Tibial nerve (tissue), 4 donors: ENCODE measurements around the gene ITPKB. TPM values are rescaled to one million over a fixed set of nuclear protein-coding genes. Genes with fewer than 3 reads are reported as not detected.
"Not testable (repeated sequence)": the region's sequence is repeated elsewhere in the genome, so short reads cannot be mapped to it uniquely, and the experiment has no call there.

Experiments
- DNase-seq, 2 donors: peaks; one replicate each; pipeline ENCODE4 v3.0.0-alpha.2; 2019; ENCODE audit warnings: low spot score in 2 of 2
- H3K27ac ChIP-seq, 4 donors: fragments of 200-600 bp; sonication (generic) in 3 of 4; one replicate each; pipeline ENCODE4 v1.5.1; 2017 to 2019; ENCODE audit warnings: mild to moderate bottlenecking in 1 of 4
- H3K27me3 ChIP-seq, 2 donors: fragments of 200-600 bp; sonication (generic) in 1 of 2; one replicate each; pipeline versions ENCODE4 v1.5.1 to v1.6.0; 2017 to 2019
- H3K36me3 ChIP-seq, 3 donors: fragments of 200-600 bp; sonication (generic); one replicate each; pipeline ENCODE4 v1.5.1; 2018 to 2019
- H3K4me1 ChIP-seq, 4 donors: fragments of 200-600 bp; sonication (generic) in 3 of 4; one replicate each; pipeline ENCODE4 v1.5.1; 2017 to 2019
- H3K4me3 ChIP-seq, 4 donors: fragments of 200-600 bp; sonication (generic) in 3 of 4; one replicate each; pipeline ENCODE4 v1.5.1; 2017 to 2019; ENCODE audit warnings: mild to moderate bottlenecking in 1 of 4, moderate library complexity in 1 of 4
- H3K9me3 ChIP-seq, 4 donors: fragments of 200-600 bp; sonication (generic) in 3 of 4; one replicate each; pipeline ENCODE4 v1.5.1; 2017 to 2019
- CTCF ChIP-seq, 5 experiments: fragments of 200-600 bp in 3 of 5; fragments of 450-650 bp in 2 of 5; sonication (generic) in 3 of 5; IDR thresholded peaks; one replicate each; pipeline ENCODE4 v1.5.1; 2016 to 2019; ENCODE audit warnings: antibody characterized with exemption in 5 of 5, mild to moderate bottlenecking in 3 of 5, moderate library complexity in 2 of 5
- EP300 ChIP-seq, 2 donors: sonication (generic); formaldehyde crosslinking; IDR thresholded peaks; one replicate each; pipeline ENCODE4 v1.6.1; 2017; ENCODE audit warnings: antibody characterized with exemption in 2 of 2, mild to moderate bottlenecking in 1 of 2
- POLR2A ChIP-seq, 2 donors: fragments of 450-650 bp; IDR thresholded peaks; one replicate each; pipeline ENCODE4 v1.6.1; 2017; ENCODE audit warnings: antibody characterized with exemption in 2 of 2, mild to moderate bottlenecking in 2 of 2, moderate library complexity in 2 of 2
- WGBS, 2 donors: methylation state at CpG; one replicate each; pipeline ENCODE4 v1.1.5; 2018; 5-methylcytosine and 5-hydroxymethylcytosine counted together
- total RNA-seq, 4 donors: library from RNA; depleted of rRNA; stranded (reverse); fragments of >200 nt; gene quantifications; one replicate each; pipeline ENCODE4 v1.1.0, GENCODE V29; 2016

Gene ITPKB
- total RNA-seq, 4 donors from 2014 or later, result 49.2 to 82.0 (median 52.7) TPM

GRCh38 chr1:226603022-226603857, 135.8 kb downstream of the ITPKB start:
- peak; percentile 73 to 85 for DNase-seq
- Histone ChIP-seq H3K4me1 (peaks cover 0 to 56% (median 37%) of the 10 kb centered on the region in 4 donors), H3K9me3 (no peaks in the 10 kb centered on the region), H3K27me3 (no peaks in the 10 kb centered on the region), H3K27ac (peak overlapping the region; percentile 65 to 98 (median 84)), H3K36me3 (no peaks in the 10 kb centered on the region), H3K4me3 (peak overlapping the region in 2 of 4 donors; percentile 24 to 38)
- TF ChIP-seq EP300 (IDR thresholded peaks at IDR 0.05), result no peak
- TF ChIP-seq POLR2A (IDR thresholded peaks at IDR 0.05), result no peak
- no peak for TF ChIP-seq CTCF (IDR thresholded peaks at IDR 0.05)
- 55 to 59% methylated on average over 8 of the region's 8 CpGs for WGBS, 2 donors

- Histone ChIP-seq H3K9me3 (no peaks in the 10 kb centered on the region), H3K27ac (peak overlapping the region; percentile 65 to 98 (median 84)), H3K36me3 (no peaks in the 10 kb centered on the region), H3K4me1 (peaks cover 0 to 56% (median 37%) of the 10 kb centered on the region in 4 donors), H3K27me3 (no peaks in the 10 kb centered on the region), H3K4me3 (peak overlapping the region in 2 of 4 donors; percentile 24 to 38)
- TF ChIP-seq EP300 (IDR thresholded peaks at IDR 0.05) (peak; percentile 85 to 96), POLR2A (IDR thresholded peaks at IDR 0.05) (no peak)
- DNase-seq, result peak; percentile 70 to 73
- WGBS, 2 donors, result 31 to 40% methylated on average over 13 to 17 of the region's 24 CpGs
Measured at GRCh38 chr1:226602186-226603021, 136.7 kb downstream of the ITPKB start.

GRCh38 chr1:226601456-226601855, 137.6 kb downstream of the ITPKB start:
- H3K27ac ChIP-seq, result peak overlapping the region in 2 of 4 donors; percentile 92 to 98
- H3K4me3 ChIP-seq, result no peak overlapping the region
- H3K9me3 ChIP-seq, result no peaks in the 10 kb centered on the region
- H3K27me3 ChIP-seq, result no peaks in the 10 kb centered on the region
- no peak for DNase-seq
- WGBS, 2 donors, result 93 to 96% methylated on average over 9 of the region's 9 CpGs
- H3K36me3 ChIP-seq, result no peaks in the 10 kb centered on the region
- peaks cover 0 to 51% (median 37%) of the 10 kb centered on the region in 4 donors for H3K4me1 ChIP-seq
- no peak for TF ChIP-seq POLR2A (IDR thresholded peaks at IDR 0.05)
- no peak for TF ChIP-seq CTCF (IDR thresholded peaks at IDR 0.05)
- no peak for TF ChIP-seq EP300 (IDR thresholded peaks at IDR 0.05)

GRCh38 chr1:226600254-226600653, 138.8 kb downstream of the ITPKB start:
- Histone ChIP-seq H3K9me3 (no peaks in the 10 kb centered on the region), H3K36me3 (no peaks in the 10 kb centered on the region), H3K4me3 (no peak overlapping the region), H3K4me1 (peaks cover 0 to 39% (median 31%) of the 10 kb centered on the region in 4 donors), H3K27me3 (no peaks in the 10 kb centered on the region), H3K27ac (peak overlapping the region in 2 of 4 donors; percentile 92 to 98)
- WGBS, 2 donors, result 79 to 82% methylated on average over 4 of the region's 4 CpGs
- no peak for DNase-seq
- TF ChIP-seq EP300 (IDR thresholded peaks at IDR 0.05) (no peak), POLR2A (IDR thresholded peaks at IDR 0.05) (no peak), CTCF (IDR thresholded peaks at IDR 0.05) (no peak)

GRCh38 chr1:226599636-226600238, 139.3 kb downstream of the ITPKB start:
- Histone ChIP-seq H3K4me3 (no peak overlapping the region), H3K27me3 (no peaks in the 10 kb centered on the region), H3K36me3 (no peaks in the 10 kb centered on the region), H3K4me1 (peaks cover 0 to 34% (median 26%) of the 10 kb centered on the region in 4 donors), H3K27ac (peak overlapping the region in 1 of 4 donors; percentile 98), H3K9me3 (no peaks in the 10 kb centered on the region)
- TF ChIP-seq POLR2A (IDR thresholded peaks at IDR 0.05) (no peak), EP300 (IDR thresholded peaks at IDR 0.05) (no peak), CTCF (IDR thresholded peaks at IDR 0.05) (no peak)
- no peak for DNase-seq

- not testable (repeated sequence) for DNase-seq, H3K9me3 ChIP-seq, H3K27me3 ChIP-seq, H3K36me3 ChIP-seq, H3K4me3 ChIP-seq, H3K27ac ChIP-seq
- H3K4me1 ChIP-seq, result peaks cover 0 to 26% (median 18%) of the 10 kb centered on the region in 4 donors
- WGBS, 2 donors, result 94 to 98% methylated on average over 3 of the region's 3 CpGs
Measured at GRCh38 chr1:226598955-226599354, 140.1 kb downstream of the ITPKB start.
